Transverse colon (tissue), 4 donors: ENCODE results near the gene AFF1. TPM values are rescaled to one million over a fixed set of nuclear protein-coding genes. Genes with fewer than 3 reads are reported as not detected.
"Not testable (repeated sequence)": the region's sequence is repeated elsewhere in the genome, so short reads cannot be mapped to it uniquely, and the experiment has no call there.

Experiments used
- DNase-seq: peaks from one replicate; pipeline ENCODE4 v3.0.0-alpha.2; 2019
- H3K27ac ChIP-seq, 4 donors: fragments of 200-600 bp; sonication (generic); 2 replicates each; pipeline ENCODE4 v1.5.1; 2016 to 2018; ENCODE audit warnings: inconsistent platforms in 4 of 4
- H3K27me3 ChIP-seq: fragments of 200-600 bp; sonication (generic); 2 replicates; pipeline ENCODE4 v1.5.1; 2017; ENCODE audit warnings: inconsistent platforms
- H3K36me3 ChIP-seq, 4 donors: fragments of 200-600 bp; sonication (generic); 2 replicates each; pipeline ENCODE4 v1.5.1; 2017 to 2019; ENCODE audit warnings: inconsistent platforms in 4 of 4
- H3K4me1 ChIP-seq, 4 donors: fragments of 200-600 bp; sonication (generic); 2 replicates each; pipeline ENCODE4 v1.5.1; 2017 to 2020; ENCODE audit warnings: inconsistent platforms in 4 of 4
- H3K4me3 ChIP-seq, 4 donors: fragments of 200-600 bp; sonication (generic); 1 replicate in 1 of 4; 2 replicates in 3 of 4; pipeline versions ENCODE4 v1.5.1 to v1.6.1; 2017 to 2019; ENCODE audit warnings: inconsistent platforms in 4 of 4
- H3K9me3 ChIP-seq, 2 donors: fragments of 200-600 bp; sonication (generic); 2 replicates each; pipeline ENCODE4 v1.5.1; 2017 to 2019; ENCODE audit warnings: inconsistent platforms in 2 of 2
- EP300 ChIP-seq: sonication (generic); formaldehyde crosslinking; IDR thresholded peaks from one replicate; pipeline ENCODE4 v1.6.1; 2017; ENCODE audit warnings: antibody characterized with exemption, low read depth
- POLR2A ChIP-seq: fragments of 450-650 bp; IDR thresholded peaks from one replicate; pipeline ENCODE4 v1.6.1; 2016; ENCODE audit warnings: antibody characterized with exemption, mild to moderate bottlenecking, moderate library complexity
- POLR2AphosphoS5 ChIP-seq, 3 donors: sonication (generic); formaldehyde crosslinking; IDR thresholded peaks; one replicate each; pipeline ENCODE4 v1.6.1; 2016; ENCODE audit warnings: antibody characterized with exemption in 3 of 3
- WGBS, 2 donors: methylation state at CpG; one replicate each; pipeline ENCODE4 v1.1.5; 2018; ENCODE audit warnings: low coverage in 1 of 2; 5-methylcytosine and 5-hydroxymethylcytosine counted together
- in situ Hi-C, 4 donors: fragments of 200-750 bp; cut with MboI; loops; one replicate each; pipeline versions ENCODE4 v1.15.0 to v1.15.1; 2017; ENCODE audit warnings: low sequenced_read_pairs in 3 of 4, low pct_ligation_motif_present in 1 of 4, low pct_unique_long_range_greater_than_20kb in 1 of 4
- intact Hi-C: fragments of 100-400 bp; cut with DNase I; formaldehyde crosslinking; loops from one replicate; pipeline ENCODE4 v1.15.1; 2023; ENCODE audit warnings: low total_unique reads
- total RNA-seq, 4 donors: library from RNA; depleted of rRNA; stranded (reverse); fragments of >200 nt; gene quantifications; one replicate each; pipeline ENCODE4 v1.1.0, GENCODE V29; 2016
- TF ChIP-seq, protein P1 (sequence below), 5 experiments: fragments of 200-600 bp in 3 of 5; fragments of 450-650 bp in 2 of 5; sonication (generic) in 3 of 5; IDR thresholded peaks; 1 replicate in 2 of 5; 2 replicates in 3 of 5; pipeline ENCODE4 v1.5.1; 2016 to 2017; ENCODE audit warnings: antibody characterized with exemption in 5 of 5, inconsistent platforms in 3 of 5, mild to moderate bottlenecking in 2 of 5, moderate library complexity in 1 of 5

The AFF1 gene
- total RNA-seq, 4 donors from 2014 or later = 77.1 to 151 (median 97.0) TPM

DNA sequence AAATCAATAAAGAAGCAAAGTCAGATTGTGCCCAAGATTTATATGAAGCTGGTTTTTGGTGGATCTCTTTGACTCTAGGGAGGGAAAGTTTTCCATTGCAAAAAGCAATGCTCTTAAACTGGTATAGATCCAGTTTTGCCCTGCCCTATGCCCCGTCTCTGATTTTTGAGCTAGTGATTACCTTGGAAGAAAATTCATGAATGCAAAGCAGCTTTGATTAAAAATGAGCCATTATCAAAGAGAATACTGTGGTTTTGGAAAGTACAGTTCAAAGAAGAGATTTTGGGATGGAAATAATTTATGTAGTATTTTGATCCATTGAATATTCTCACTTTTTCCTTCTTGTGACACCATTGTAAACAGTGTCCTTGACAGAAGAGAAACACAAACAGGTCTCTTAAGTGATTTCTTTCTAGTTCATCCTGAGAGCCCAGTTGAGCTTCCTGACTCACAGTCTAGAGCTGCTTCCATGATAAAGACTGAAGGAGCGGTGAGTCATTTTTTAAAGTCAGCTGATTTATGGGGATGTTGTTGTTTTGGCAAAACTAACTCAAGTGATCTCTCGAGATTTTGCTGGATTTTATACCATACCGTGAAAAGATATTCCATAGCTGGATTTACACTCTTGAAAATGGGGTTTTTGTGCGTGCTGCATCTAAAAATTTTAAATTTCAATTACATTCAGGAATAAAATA is 76.7 kb downstream of the AFF1 start:
- H3K9me3 ChIP-seq = no peaks in the 10 kb centered on the region
- no peaks in the 10 kb centered on the region for H3K36me3 ChIP-seq
- intact Hi-C loops = no loop called here
- TF ChIP-seq EP300 (no peak), POLR2AphosphoS5 (IDR thresholded peaks at IDR 0.05) (peak; percentile 21 to 39 (median 38)), POLR2A (no peak)
- TF ChIP-seq, protein P1, sequence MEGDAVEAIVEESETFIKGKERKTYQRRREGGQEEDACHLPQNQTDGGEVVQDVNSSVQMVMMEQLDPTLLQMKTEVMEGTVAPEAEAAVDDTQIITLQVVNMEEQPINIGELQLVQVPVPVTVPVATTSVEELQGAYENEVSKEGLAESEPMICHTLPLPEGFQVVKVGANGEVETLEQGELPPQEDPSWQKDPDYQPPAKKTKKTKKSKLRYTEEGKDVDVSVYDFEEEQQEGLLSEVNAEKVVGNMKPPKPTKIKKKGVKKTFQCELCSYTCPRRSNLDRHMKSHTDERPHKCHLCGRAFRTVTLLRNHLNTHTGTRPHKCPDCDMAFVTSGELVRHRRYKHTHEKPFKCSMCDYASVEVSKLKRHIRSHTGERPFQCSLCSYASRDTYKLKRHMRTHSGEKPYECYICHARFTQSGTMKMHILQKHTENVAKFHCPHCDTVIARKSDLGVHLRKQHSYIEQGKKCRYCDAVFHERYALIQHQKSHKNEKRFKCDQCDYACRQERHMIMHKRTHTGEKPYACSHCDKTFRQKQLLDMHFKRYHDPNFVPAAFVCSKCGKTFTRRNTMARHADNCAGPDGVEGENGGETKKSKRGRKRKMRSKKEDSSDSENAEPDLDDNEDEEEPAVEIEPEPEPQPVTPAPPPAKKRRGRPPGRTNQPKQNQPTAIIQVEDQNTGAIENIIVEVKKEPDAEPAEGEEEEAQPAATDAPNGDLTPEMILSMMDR (IDR thresholded peaks at IDR 0.05) = no peak
- peaks cover 28 to 84% (median 77%) of the 10 kb centered on the region in 4 donors for H3K4me1 ChIP-seq
- peak overlapping the region; percentile 94 to 98 (median 97) for H3K27ac ChIP-seq
- in situ Hi-C loops = no loop called here
- no peaks in the 10 kb centered on the region for H3K27me3 ChIP-seq
- no peak for DNase-seq
- H3K4me3 ChIP-seq = no peak overlapping the region
- WGBS, 2 donors = 34 to 35% methylated on average over 5 of the region's 5 CpGs

GRCh38 chr4:87012265-87012953 is 77.6 kb downstream of the AFF1 start:
- H3K27ac ChIP-seq = peak overlapping the region; percentile 94 to 98 (median 97)
- no peak for TF ChIP-seq EP300
- TF ChIP-seq POLR2A = no peak
- peak in 1 of 3 donors; percentile 7 for TF ChIP-seq POLR2AphosphoS5 (IDR thresholded peaks at IDR 0.05)
- TF ChIP-seq, protein P1 (IDR thresholded peaks at IDR 0.05) = no peak
- H3K4me3 ChIP-seq = peak overlapping the region in 2 of 4 donors; percentile 5 to 17
- peaks cover 31 to 93% (median 81%) of the 10 kb centered on the region in 4 donors for H3K4me1 ChIP-seq
- intact Hi-C loops (no loop called here), in situ Hi-C loops (no loop called here)
- no peak for DNase-seq
- no peaks in the 10 kb centered on the region for H3K27me3 ChIP-seq
- no peaks in the 10 kb centered on the region for H3K36me3 ChIP-seq
- H3K9me3 ChIP-seq = no peaks in the 10 kb centered on the region
- 42 to 44% methylated on average over 4 of the region's 4 CpGs for WGBS, 2 donors

DNA sequence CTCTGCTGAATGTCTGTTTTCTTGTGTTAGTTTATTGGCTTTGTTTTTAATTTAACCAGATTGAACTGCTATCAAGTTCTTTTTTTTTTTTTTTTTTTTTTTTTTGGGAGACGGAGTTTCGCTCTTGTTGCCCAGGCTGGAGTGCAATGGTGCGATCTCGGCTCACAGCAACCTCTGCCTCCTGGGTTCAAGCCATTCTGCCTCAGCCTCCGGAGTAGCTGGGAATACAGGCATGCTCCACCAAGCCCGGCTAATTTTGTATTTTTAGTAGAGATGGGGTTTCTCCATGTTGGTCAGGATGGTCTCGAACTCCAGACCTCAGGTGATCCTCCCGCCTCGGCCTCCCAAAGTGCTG is 78.1 kb downstream of the AFF1 start:
- DNase-seq, H3K27me3 ChIP-seq, H3K36me3 ChIP-seq, intact Hi-C loops, H3K9me3 ChIP-seq, in situ Hi-C loops: not testable (repeated sequence)
- H3K4me3 ChIP-seq = peak overlapping the region in 1 of 4 donors; percentile 17
- peak overlapping the region; percentile 94 to 98 (median 97) for H3K27ac ChIP-seq
- H3K4me1 ChIP-seq = peaks cover 35 to 98% (median 85%) of the 10 kb centered on the region in 4 donors
- 40 to 77% methylated on average over 1 to 9 of the region's 9 CpGs for WGBS, 2 donors

- TF ChIP-seq EP300 (no peak), POLR2A (no peak), POLR2AphosphoS5 (IDR thresholded peaks at IDR 0.05) (peak in 1 of 3 donors; percentile 31)
- Histone ChIP-seq H3K36me3 (no peaks in the 10 kb centered on the region), H3K9me3 (no peaks in the 10 kb centered on the region), H3K4me3 (no peak overlapping the region), H3K27ac (peak overlapping the region; percentile 94 to 98 (median 97)), H3K27me3 (no peaks in the 10 kb centered on the region), H3K4me1 (peaks cover 39 to 97% (median 84%) of the 10 kb centered on the region in 4 donors)
- intact Hi-C loops (no loop called here), in situ Hi-C loops (no loop called here)
- no peak for DNase-seq
- WGBS, 2 donors = 20 to 43% methylated on average over 2 of the region's 2 CpGs
These were observed 79.5 kb downstream of the AFF1 start for GRCh38 chr4:87014284-87014782.

GRCh38 chr4:87015416-87015815 is 80.6 kb downstream of the AFF1 start:
- peaks cover 30 to 91% (median 74%) of the 10 kb centered on the region in 4 donors for H3K4me1 ChIP-seq
- H3K36me3 ChIP-seq = no peaks in the 10 kb centered on the region
- WGBS, 2 donors = 33 to 50% methylated on average over 1 of the region's 1 CpG
- no peak for DNase-seq
- no peak for TF ChIP-seq POLR2AphosphoS5 (IDR thresholded peaks at IDR 0.05)
- TF ChIP-seq, protein P1 (IDR thresholded peaks at IDR 0.05) = no peak
- TF ChIP-seq EP300 = no peak
- no peak for TF ChIP-seq POLR2A
- in situ Hi-C loops (no loop called here), intact Hi-C loops (no loop called here)
- no peaks in the 10 kb centered on the region for H3K27me3 ChIP-seq
- H3K27ac ChIP-seq = peak overlapping the region; percentile 94 to 98 (median 97)
- no peaks in the 10 kb centered on the region for H3K9me3 ChIP-seq
- H3K4me3 ChIP-seq = no peak overlapping the region
